ENCODE results near the gene CCDC3.
"Not testable (repeated sequence)": the region's sequence is repeated elsewhere in the genome, so short reads cannot be mapped to it uniquely, and the experiment has no call there.

Gene CCDC3

DNA sequence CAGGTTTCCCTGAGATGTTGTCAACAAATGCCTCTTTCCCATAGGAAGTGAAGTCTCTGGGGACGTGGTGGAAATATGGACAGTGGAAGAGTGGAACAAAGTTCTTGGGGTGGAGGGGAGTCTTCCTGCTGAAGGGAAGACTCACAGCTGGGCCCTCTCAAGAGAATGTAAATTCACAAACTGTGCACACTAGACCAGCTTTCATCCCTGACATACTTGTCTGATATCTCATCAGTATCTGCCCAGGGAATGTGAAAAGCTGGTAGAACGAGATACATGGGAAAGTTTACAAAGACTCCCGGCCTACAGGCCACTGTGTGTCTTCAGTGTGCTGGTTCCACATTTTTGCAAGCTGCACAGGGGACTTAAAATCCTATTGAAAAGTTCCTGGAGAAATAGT is 16.7 kb upstream of the CCDC3 start:
- Mint-ChIP-seq H3K4me1 (no peaks in the 10 kb centered on the region), H3K9me3 (peaks cover 3% of the 10 kb centered on the region), H3K27ac (no peak overlapping the region), H3K4me3 (no peak overlapping the region), H3K36me3 (no peaks in the 10 kb centered on the region)
- ATAC-seq (no peak), DNase-seq (ENCODE audit: low spot score in 2 of 2) (no peak)

DNA sequence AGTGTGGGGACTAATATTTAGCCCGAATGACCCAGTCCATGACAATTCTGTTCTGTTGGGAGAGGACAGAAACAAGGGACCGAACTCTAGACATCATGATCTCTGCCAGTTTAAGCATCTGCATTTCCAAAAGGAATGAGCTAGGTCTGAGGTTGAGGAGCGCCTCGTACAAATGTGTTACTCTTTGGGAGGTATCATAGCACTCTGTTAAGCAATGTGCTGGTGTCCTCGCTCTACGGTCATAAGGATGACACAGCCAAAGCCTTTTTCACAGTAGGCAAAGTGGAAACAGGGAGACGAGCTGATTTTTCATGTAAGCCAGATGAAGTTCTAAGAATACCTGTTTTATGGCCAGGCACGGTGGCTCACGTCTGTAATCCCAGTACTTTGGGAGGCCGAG is 15.4 kb upstream of the CCDC3 start:
- H3K27ac Mint-ChIP-seq, result no peak overlapping the region
- ATAC-seq (no peak), DNase-seq (ENCODE audit: low spot score in 2 of 2) (no peak)
- no peaks in the 10 kb centered on the region for H3K9me3 Mint-ChIP-seq
- no peak overlapping the region for H3K4me3 Mint-ChIP-seq
- H3K4me1 Mint-ChIP-seq, result no peaks in the 10 kb centered on the region
- no peaks in the 10 kb centered on the region for H3K36me3 Mint-ChIP-seq

DNA sequence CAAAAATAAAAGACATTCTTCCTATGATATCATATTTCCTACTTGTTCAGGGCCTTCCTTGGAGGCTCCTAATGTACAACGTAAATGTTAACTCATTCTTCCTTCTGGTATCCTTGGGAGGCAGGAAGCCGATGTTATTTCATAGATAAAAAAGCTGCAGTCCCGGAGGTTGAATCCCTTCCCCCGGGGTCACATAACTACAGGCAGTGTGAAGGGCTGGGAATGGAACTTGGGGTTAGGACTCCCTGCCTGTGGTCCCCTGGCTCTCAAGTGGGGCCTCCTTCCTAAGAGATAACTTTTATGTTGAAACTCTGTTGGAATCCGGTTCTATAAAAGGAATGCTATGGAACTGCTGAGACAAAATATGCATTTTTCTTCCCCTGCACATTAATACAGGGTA is 14.9 kb upstream of the CCDC3 start:
- Mint-ChIP-seq H3K36me3 (no peaks in the 10 kb centered on the region), H3K9me3 (no peaks in the 10 kb centered on the region), H3K4me1 (no peaks in the 10 kb centered on the region), H3K4me3 (no peak overlapping the region), H3K27ac (no peak overlapping the region)
- ATAC-seq, result no peak
- no peak for DNase-seq (ENCODE audit: low spot score in 2 of 2)

DNA sequence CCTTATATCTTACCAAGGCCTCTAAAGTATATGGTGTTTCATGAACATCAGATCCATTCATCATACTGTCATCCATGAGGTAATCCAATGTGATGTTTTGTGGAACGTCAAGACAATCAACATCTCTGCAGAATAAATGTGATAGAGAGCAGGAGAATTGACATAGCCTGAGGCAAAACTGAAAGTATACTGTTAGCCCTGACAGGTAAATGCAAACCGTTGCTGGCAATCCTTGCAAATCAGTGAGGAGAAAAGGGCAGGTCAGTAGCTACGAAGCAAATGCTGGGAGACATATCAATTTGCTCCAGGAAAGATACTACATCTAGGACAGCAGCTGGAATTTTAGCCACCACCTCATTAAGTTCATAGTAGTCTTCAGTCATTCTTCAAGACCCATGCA is 4.5 kb upstream of the CCDC3 start:
- H3K36me3 Mint-ChIP-seq, result no peaks in the 10 kb centered on the region
- H3K4me3 Mint-ChIP-seq, result no peak overlapping the region
- H3K9me3 Mint-ChIP-seq, result no peaks in the 10 kb centered on the region
- H3K4me1 Mint-ChIP-seq, result peaks cover 1% of the 10 kb centered on the region
- ATAC-seq (no peak), DNase-seq (ENCODE audit: low spot score in 2 of 2) (no peak)
- no peak overlapping the region for H3K27ac Mint-ChIP-seq

DNA sequence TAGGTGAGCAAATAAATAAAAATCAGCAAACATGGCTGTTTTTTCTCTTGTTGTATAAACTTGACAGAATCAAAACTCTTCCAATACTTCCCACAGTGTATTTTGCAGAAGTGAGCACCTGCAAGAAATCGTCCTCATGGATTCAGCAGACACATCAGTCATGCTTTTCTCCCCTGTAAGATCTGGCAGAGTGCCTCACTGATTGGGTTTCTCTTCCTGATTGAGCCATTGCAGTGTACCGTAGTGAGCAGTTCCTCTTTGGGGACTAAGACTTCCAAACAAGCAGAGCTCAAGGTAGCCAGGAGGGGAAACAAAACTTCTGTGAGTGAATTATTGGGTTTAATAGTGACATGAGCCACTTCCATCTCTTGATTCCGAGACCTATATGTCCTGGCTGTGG is 2.2 kb upstream of the CCDC3 start:
- no peaks in the 10 kb centered on the region for H3K36me3 Mint-ChIP-seq
- DNase-seq (ENCODE audit: low spot score in 2 of 2) (no peak), ATAC-seq (no peak)
- no peaks in the 10 kb centered on the region for H3K9me3 Mint-ChIP-seq
- no peak overlapping the region for H3K4me3 Mint-ChIP-seq
- no peak overlapping the region for H3K27ac Mint-ChIP-seq
- peaks cover 7% of the 10 kb centered on the region for H3K4me1 Mint-ChIP-seq

DNA sequence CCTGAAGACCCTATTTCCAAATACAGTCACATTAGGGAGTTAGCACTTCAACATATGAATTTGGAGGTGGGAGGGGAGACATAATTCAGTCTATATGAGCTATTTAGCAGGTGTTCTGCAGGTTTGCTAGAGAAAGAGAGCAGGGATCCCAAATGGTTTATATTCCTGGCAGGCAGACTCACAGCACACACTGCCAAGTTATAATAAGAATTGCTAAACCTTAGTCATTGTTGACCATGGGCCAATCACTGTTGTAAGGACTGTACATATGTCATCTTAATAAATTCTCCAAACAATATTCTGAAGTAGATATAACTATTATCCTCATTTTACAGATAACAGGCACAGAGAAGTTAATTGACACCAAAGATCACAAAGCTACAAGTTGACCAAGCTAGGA is 1.5 kb upstream of the CCDC3 start:
- Mint-ChIP-seq H3K9me3 (no peaks in the 10 kb centered on the region), H3K4me3 (no peak overlapping the region), H3K36me3 (no peaks in the 10 kb centered on the region), H3K4me1 (peaks cover 7% of the 10 kb centered on the region), H3K27ac (no peak overlapping the region)
- no peak for DNase-seq (ENCODE audit: low spot score in 2 of 2)
- ATAC-seq, result no peak

DNA sequence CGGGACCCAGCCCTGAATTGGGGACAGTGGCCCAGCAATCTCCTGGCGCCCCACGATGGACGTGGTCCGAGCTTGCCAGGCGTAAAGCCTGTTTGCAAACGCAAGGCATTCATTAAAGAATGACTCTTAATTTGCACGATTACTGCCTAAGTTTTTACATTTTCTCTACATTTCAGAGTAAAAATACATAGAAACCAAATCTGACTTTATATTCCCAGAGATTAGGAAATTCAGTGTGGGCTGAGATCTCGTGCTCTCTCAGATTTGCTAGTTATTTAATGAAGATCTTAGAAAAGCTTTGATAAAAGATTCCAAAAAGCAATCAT is 337 bp upstream of the CCDC3 start:
- H3K27ac Mint-ChIP-seq, result no peak overlapping the region
- no peaks in the 10 kb centered on the region for H3K36me3 Mint-ChIP-seq
- DNase-seq (ENCODE audit: low spot score in 2 of 2), result no peak
- no peak overlapping the region for H3K4me3 Mint-ChIP-seq
- H3K4me1 Mint-ChIP-seq, result peaks cover 7% of the 10 kb centered on the region
- ATAC-seq, result no peak
- H3K9me3 Mint-ChIP-seq, result no peaks in the 10 kb centered on the region

DNA sequence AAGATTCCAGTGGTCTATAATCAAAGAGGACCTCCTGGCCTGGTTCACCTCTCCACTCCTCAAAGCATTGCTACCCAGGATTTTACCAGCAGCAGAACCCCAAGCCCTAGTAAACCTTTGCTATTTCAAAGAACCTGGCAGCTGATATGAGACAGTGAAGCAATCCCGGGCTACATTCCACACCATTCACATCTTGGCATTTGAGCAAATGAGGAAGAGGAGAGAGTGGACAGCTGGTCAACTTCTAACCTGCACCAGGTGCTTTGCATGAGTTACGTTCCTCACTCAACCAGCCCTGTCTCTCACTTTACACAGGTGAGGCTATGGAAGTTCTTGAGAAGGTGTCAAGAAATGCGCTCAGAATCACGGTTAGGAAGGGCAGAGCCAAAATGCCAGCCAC is 1.1 kb downstream of the CCDC3 start:
- H3K4me3 Mint-ChIP-seq, result peak overlapping the region; percentile 60

DNA sequence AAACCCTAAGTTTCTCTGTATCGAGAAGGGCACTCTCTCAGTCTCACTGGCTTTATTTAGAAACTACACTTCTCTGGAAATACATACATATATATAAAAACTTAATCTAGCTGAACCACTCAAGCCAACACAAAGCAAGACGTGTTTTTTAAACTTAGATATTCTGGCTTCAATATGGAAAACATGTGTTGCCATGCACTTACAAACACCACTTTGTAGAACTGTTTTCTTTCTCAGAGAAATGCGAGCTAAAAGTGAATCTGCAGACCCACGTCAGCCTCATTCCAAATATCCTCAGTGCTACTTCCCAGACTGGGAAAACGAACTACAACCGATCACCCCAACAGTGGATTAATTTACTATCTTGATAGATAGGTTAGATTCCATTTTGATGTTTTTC is 1.7 kb downstream of the CCDC3 start:
- Mint-ChIP-seq H3K9me3 (no peaks in the 10 kb centered on the region), H3K27ac (no peak overlapping the region), H3K4me3 (no peak overlapping the region), H3K4me1 (peaks cover 7% of the 10 kb centered on the region), H3K36me3 (no peaks in the 10 kb centered on the region)
- DNase-seq (ENCODE audit: low spot score in 2 of 2) (no peak), ATAC-seq (no peak)

More for the DNA sequence above, 1.1 kb downstream of the CCDC3 start:
- no peaks in the 10 kb centered on the region for H3K9me3 Mint-ChIP-seq
- H3K36me3 Mint-ChIP-seq, result no peaks in the 10 kb centered on the region
- H3K27ac Mint-ChIP-seq, result no peak overlapping the region
- ATAC-seq (no peak), DNase-seq (ENCODE audit: low spot score in 2 of 2) (no peak)
- peaks cover 7% of the 10 kb centered on the region for H3K4me1 Mint-ChIP-seq

DNA sequence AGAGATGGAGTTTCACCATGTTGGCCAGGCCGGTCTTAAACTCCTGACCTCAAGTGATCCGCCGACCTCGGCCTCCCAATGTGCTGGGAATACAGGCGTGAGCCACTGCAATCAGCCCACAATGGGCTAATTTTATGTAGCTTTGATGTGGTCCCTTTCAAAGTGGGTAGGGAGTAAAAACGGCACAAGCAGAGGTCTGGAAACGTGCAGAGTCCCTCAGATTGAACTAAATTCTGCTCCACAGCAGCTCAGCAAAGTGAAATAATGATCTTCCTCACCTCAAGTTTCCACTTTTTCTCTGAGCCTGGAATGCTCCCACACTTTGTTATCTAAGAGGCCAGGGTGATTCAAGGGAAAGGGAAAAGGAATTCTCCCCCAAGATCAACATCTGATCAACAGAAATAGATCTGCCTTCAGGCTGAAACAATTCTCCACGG is 6.1 kb downstream of the CCDC3 start:
- Mint-ChIP-seq H3K27ac (no peak overlapping the region), H3K36me3 (no peaks in the 10 kb centered on the region), H3K4me3 (no peak overlapping the region), H3K4me1 (no peaks in the 10 kb centered on the region), H3K9me3 (no peaks in the 10 kb centered on the region)
- ATAC-seq (no peak), DNase-seq (ENCODE audit: low spot score in 2 of 2) (no peak)

DNA sequence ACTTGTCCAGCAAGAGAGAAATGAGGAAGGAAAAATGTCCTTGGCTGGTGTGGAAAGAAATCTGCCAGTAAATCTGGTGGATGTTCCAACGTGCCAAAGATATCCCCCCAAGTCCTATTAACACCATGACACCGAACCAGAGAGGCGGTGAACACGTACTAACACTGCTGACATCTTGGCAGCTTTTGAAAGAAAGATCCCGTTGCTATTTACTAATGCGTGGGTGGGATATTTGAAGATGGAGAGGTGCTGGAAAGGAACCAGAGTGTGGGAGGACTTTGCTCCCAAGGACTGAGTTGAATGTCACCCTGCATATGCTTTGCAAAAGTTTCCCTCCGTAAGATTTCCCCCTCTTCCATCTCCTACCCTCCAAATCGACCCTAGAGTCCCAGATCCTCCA is 7.9 kb downstream of the CCDC3 start:
- no peak overlapping the region for H3K4me3 Mint-ChIP-seq
- DNase-seq (ENCODE audit: low spot score in 2 of 2), result no peak
- H3K9me3 Mint-ChIP-seq, result no peaks in the 10 kb centered on the region
- no peak for ATAC-seq
- no peak overlapping the region for H3K27ac Mint-ChIP-seq
- no peaks in the 10 kb centered on the region for H3K4me1 Mint-ChIP-seq
- H3K36me3 Mint-ChIP-seq, result no peaks in the 10 kb centered on the region

DNA sequence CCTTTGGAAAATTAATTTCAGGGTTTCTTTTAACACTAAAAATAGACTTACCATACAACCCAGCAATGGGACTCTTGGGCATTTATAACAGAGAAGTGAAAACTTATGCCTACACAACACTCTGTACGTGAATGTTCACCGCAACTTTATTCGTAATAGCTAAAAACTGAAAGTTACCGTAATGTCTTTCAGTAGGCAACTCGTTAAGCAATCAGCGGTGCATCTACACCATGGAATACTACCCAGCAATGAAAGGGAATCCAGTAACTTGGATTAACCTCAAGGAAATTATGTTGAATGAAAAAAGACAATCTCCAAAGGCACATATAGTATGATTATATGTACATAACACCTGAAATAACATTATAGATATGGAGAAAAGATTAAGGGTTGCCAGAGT is 16.2 kb downstream of the CCDC3 start:
- H3K36me3 Mint-ChIP-seq, result no peaks in the 10 kb centered on the region
- DNase-seq (ENCODE audit: low spot score in 2 of 2), result no peak
- peaks cover 14% of the 10 kb centered on the region for H3K4me1 Mint-ChIP-seq
- ATAC-seq, result no peak
- no peak overlapping the region for H3K4me3 Mint-ChIP-seq
- no peaks in the 10 kb centered on the region for H3K9me3 Mint-ChIP-seq
- H3K27ac Mint-ChIP-seq, result no peak overlapping the region

DNA sequence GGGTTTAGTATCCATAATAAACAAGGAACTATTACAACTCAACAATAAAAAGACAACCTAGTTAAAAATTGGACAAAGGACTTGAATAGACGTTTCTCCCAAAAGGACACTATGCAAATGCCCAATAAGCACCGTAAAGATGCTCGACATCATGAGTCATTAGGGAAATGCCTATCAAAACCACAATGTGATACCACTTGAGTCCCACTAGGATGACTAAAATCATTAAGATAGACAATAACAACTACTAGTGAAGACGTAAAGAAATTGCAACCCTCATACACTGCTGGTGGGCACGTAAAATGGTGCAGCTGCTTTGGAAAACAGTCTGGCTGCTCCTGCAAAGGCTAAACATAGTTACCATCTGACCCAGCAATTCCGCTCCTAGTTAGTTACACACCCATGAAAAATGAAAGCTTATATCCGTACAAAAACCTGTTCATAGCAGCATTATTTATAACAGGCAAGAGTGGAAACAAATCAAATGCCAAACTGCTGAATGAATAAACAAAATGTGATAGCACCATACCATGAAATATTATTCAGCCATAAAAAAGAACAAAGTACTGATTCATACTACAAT is 17.3 kb downstream of the CCDC3 start:
- Mint-ChIP-seq H3K36me3 (no peaks in the 10 kb centered on the region), H3K4me3 (peak overlapping the region; percentile 23), H3K9me3 (no peaks in the 10 kb centered on the region), H3K27ac (peak overlapping the region; percentile 74), H3K4me1 (peaks cover 14% of the 10 kb centered on the region)
- DNase-seq (ENCODE audit: low spot score in 2 of 2) (no peak), ATAC-seq (peak; percentile 85)

DNA sequence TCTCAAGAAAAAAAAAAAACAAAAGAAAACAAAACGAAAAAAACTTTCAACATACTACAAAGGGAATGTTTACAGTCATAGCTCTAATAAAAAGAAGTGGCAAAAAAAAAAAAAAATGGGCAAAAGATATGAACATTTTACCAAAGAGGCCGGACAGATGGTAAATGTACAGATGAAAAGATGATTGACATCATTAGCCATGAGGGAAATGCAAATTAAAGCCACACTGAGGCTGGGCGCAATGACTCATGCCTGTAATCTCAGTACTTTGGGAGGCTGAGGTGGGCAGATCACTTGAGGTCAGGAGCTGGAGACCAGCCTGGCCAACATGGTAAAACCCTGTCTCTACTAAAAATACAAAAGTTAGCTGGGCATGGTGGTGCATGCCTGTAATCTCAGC is 17.9 kb downstream of the CCDC3 start:
- not testable (repeated sequence) for DNase-seq (ENCODE audit: low spot score in 2 of 2); H3K9me3 Mint-ChIP-seq; H3K36me3 Mint-ChIP-seq
- Mint-ChIP-seq H3K4me1 (peaks cover 14% of the 10 kb centered on the region), H3K27ac (peak overlapping the region; percentile 74), H3K4me3 (peak overlapping the region; percentile 23)
- ATAC-seq, result peak; percentile 81

DNA sequence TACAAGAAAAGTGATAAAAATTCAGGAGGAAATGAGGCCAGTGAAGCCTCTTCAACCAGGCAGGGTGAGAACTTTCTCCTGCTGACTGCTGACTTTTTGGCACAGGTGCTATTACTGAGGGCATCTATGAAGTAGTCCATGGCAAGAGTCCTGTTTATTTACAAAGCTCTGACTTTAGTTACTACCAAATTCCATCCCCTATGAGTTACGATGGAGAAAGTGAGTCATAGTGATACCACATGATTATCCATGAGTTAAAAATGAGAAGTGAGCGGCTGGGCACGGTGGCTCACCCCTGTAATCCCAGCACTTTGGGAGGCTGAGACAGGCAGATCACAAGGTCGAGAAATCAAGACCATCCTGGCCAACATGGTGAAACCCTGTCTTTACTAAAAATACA is 19.9 kb downstream of the CCDC3 start:
- Mint-ChIP-seq H3K36me3 (no peaks in the 10 kb centered on the region), H3K9me3 (no peaks in the 10 kb centered on the region), H3K4me3 (no peak overlapping the region), H3K4me1 (peaks cover 14% of the 10 kb centered on the region), H3K27ac (no peak overlapping the region)
- no peak for DNase-seq (ENCODE audit: low spot score in 2 of 2)
- no peak for ATAC-seq

DNA sequence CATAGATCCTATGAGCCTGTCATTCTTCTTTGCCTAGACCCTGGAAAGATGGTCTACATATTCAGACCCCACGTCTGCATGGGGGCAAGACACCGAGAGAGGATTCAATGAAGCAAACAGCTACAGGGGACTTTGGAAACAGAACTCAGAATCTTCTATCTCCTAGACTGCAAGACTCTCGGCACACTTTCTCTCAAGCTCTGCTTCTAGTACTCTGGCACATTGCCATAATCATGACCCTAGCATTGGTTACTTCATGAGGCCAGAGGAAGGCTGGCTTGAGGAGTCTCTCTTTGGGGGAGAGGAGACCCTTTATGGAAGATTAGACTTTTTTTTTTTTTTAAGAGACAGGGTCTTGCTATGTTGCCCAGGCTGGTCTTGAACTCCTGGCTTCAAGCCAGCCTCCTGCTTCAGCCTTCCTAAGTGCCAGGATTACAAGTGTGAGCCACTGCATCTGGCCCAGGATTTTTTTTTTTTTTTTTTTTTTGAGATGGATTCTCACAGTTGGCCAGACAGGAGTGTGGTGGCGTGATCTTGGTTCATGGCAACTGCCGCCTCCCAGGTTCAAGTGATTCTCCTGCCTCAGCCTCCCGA is 20.7 kb downstream of the CCDC3 start:
- H3K27ac Mint-ChIP-seq, result no peak overlapping the region
- no peak for ATAC-seq
- DNase-seq (ENCODE audit: low spot score in 2 of 2), result no peak

More for the DNA sequence above, 20.7 kb downstream of the CCDC3 start:
- Mint-ChIP-seq H3K9me3 (no peaks in the 10 kb centered on the region), H3K4me1 (peaks cover 14% of the 10 kb centered on the region), H3K4me3 (no peak overlapping the region), H3K36me3 (no peaks in the 10 kb centered on the region)

Measured in stimulated activated effector memory CD8-positive, alpha-beta T cell treated with anti-CD3 and anti-CD28 coated beads, Interleukin-12 subunit alpha, Interleukin-12 subunit beta, amount 100 ng/mL, for 72 hours (primary cell).